IPS DF 4.7 (cell line): ENCODE measurements around the gene TFPI.
"Not testable (repeated sequence)": the region's sequence is repeated elsewhere in the genome, so short reads cannot be mapped to it uniquely, and the experiment has no call there.

ENCODE experiments used
- DNase-seq: peaks from one replicate; pipeline ENCODE4 v3.0.0-alpha.2; 2013; ENCODE audit warnings: low spot score; ENCODE audit errors: extremely low read depth

The TFPI gene

DNA sequence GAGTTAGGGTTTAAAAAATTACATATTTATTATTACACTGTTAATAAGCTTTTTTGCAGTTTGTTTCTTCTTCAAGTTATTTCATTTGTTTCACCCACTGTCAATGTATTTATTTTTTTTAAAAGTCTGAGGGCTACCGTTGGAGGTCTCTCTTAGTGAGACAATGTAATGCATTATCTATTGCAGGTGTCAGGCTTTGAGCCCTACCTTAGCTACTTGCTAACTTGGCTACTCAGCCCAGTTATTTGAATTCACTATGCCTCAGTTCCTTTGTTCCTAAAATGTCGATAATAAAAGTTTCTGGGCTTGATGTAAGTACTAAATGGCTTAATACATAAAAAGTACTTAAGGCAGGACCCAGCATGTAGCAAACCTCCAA lies 458 bp upstream of the TFPI start:
- DNase-seq: no peak

DNA sequence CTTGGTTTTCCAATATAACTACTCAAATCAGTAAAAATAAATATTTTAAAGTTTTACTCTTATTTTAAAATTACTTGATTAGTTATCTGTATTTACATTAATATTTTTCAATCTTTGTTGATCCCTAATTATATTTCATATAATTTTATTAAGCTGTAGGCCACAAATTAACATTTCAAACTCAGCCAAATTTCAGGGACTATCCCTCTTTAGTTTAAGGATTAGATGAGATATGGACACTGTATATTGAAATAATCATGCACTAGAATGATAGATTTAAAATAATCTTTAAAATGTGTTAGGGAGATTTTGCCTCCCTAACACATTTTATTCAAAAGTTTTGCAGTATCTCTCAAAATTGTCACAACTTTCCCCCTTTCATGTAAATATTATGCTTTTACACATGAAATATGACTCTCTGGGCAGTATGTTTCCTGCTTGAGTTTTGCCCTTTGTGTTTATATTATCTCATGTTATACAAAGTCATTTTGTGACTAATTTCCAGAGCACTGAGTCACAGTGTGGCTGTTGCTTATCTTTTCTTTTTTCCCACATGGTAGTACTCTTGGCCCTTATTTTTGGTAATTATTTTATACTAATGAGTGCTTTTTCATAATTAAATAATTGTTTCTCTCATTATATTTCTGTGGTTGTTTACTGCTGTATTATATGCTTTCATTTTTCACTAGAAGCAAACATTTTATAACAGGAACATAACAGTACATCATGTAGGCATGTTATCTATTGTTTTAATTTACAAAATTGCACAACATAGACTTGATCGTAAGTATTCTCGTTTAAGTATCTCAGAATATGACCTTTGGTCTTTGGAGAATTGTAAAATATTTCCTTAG lies 1.2 kb downstream of the TFPI start:
- DNase-seq: no peak

DNA sequence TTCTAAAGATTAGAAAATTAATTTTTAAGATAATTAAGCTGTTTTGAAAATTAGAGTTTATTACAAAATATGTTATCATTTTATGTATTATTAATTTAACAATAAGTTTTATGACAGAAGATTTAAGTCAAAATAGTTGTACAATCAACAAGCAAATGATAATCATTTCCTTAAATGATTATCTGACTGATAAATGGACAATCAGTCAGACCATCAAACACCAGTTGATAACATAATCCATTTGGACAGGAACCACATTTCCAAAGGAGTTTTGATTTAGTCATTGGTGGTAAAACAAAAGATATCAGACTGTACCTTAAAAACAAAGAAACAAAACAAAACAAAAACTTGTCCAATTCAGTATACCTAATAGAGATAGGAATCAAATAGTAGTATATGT lies 1.9 kb downstream of the TFPI start:
- no peak for DNase-seq

DNA sequence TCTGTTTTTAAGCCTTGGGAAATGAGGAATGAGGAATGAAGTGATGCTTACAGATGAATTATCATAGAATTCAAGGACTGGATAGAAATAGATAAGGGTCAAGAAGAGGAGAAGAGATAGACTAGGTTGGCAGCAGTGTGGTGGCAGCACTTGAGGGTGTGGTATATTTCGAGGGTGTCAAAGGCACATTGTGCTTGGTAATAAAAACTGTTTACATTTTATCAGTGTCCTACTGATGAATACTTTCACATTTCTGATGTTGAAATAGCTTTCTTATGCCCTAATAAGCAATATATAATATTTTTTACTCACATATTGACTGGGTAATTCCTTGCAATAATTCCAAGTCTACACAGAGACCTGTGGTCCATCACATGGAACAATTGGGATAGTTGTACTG lies 3.4 kb downstream of the TFPI start:
- DNase-seq: no peak

DNA sequence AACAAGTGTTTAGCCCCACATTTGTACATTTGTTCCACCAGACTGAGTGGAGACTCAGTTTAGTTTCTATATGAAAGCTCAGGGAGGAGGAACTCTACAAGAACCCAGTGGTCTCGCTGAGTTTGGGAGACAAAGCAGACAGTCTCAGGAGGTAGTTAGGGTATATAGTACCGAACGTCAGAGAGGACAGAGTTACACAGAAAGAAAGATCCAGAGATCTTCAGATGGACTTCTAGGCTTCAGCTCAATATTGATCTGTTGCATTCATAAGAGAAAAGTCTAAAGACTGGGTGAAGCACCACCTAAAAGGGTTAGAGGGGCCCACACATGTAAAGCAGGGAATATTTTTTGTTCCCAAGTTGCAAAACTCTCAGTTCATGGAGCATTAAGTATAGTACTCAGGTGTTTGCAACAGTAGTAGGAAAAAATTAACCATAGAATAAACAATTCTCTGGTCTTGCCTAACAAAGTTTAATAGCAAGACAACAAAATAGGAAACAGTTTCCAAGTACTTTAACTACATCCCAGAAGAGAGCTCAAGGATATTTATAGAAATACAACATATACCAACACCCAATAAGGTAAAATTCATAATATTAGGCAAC lies 4.2 kb downstream of the TFPI start:
- no peak for DNase-seq

DNA sequence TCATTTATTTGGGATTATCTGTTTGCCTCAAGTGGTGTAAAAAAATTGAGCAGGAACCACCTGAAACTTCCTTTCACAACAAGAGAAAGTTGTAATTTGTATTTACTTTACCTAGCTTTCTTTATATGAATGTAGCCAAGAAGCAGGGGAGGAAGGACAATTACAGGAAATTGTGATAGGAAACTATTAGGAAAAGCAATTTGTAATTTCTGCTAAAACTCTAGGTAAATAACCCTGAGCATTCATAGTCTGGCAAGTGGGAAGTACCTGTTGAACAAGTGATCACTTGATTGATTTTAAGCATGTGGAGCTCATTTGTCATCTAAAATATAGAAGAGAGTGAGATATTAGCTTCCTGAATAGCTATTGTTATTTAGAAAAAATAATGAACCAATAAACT lies 5.0 kb downstream of the TFPI start:
- no peak for DNase-seq

DNA sequence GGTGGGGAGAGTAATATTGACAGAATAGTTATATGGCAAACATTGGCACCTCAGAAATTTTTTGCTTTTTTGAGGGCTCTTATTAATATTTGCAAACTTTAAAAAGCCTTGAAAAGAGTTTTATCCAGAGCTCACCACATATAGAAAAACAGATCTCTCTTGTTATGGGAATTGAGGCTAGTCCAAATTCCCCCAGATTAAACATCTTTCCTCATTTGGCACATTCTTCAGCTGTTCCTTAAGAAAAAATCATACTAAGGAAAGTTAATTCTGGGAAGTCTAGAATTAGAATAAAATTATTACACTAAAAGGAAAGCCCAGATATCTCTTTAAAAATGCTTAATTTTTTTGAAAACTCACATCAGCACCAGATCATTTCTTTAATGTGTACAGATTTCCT lies 5.6 kb downstream of the TFPI start:
- DNase-seq: no peak

DNA sequence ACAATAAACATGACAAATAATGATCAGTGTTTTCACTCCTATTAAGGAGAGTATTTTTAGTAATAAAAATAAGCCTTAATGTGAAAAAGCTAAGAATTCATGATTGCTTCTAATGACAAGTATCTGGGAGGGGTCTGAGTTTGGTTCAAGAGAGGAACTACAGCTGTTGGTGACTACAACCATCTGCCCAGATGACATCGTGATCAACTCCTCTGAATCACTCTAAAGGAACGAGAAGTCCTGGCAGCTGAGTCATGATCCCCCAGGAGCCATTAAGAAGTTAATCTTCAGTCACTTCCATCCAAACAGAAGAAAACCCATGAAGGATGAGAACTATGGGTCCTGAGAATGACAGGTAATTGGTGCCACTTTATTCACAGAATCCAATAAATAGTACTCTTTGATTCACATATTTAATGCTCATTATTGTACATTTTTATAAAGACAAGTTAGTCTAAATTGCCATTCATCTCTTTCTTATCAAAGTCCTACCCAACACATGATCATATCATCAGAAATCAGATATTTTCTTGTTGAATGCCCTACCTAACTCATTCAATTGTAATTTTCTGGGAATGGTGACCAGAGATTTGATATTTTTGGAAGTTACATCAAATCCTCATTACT lies 6.8 kb downstream of the TFPI start:
- DNase-seq: no peak

DNA sequence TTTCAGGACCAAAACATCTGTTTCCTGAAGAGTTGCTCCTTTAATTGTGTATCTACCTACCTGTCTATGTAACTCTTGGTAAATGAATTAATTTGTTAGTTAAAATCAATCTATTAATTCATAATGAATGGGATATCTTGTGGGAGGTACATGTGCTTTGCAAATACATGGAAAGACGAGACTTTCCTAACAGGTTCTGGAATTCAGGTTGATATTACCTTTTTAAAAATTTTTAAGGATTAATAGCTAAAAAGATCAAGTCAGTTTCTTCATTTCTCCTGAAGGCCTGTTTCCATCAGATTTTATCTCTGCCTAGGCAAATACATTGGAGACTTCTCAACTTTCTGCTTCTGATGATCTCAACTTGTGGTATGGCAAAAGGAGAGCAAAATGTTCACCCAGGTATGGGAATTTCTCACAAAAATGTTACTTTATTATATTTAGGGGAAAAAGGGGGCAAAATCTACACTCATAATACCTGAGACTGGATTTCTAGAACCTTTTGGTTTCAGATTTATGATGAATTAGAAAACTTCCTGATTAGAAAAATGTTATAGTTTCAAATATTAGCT lies 7.4 kb downstream of the TFPI start:
- no peak for DNase-seq

DNA sequence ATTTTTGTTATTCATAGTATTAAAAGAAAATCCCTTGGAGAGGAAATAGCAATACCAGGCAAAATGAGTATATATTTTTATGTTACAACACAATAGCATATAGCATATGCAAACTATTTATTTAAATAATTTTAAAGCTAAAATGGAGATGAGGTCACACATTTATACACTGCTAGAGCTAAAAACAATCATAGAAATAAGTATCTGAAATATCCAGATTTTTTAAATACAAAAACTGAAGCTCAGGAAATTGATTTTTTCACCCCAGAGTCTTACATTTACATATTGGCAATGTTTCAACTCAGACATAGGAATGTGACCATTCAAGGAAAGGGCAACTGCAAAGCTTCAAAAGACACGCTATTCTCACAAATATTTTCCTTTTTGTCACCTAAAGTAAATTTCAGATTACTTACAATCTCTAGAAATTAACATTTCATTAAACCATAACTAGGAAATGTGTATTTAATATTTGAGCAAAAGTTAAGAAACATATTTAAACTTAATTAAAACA lies 8.9 kb downstream of the TFPI start:
- no peak for DNase-seq

DNA sequence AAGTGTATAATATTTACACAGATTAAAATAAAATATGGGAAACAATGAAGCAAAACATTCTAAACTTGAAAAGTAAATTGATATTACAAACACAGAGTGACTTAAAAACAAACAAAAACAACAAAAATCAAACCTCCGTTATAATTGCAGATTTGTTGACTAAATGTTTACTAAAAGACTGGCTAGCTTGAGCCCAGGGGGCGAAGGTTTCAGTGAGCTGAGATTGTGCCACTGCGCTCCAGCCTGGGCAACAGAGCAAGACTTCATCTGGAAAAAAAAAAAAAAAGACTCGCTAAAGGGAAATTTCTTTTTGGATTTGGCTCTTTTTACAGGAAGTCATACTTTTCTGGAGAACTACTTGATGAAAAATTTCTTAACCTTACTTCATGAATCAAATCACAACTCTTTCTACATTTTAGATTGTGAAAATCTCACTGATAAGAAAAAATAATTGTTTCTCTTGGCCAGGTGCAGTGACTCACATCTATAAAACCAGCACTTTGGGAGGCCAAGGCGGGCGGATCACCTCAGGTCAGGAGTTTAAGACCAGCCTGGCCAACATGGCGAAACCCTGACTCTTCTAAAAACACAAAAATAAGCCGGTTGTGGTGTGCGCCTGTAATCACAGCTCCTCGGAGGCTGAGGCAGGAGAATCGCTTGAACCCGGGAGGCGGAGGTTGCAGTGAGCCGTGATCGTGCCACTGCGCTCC lies 9.7 kb downstream of the TFPI start:
- no peak for DNase-seq

DNA sequence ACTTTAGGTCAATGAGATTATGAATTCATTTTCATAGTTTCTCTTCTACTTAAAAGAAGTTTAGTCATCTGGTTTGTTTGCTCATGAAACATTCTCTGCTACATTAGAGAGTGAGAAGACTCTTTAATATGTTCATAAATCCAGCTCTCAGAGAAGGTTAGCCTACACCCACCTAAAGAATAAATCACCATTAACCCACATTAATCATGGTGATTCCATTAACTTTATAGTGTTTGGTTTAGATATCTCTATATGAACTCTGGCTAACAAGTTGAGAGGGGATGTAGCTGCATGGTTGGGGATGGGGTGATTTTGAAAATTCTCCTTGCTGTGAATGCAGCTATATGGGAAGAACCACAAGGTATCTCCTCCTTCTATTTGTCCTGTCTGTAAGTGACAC lies 10.7 kb downstream of the TFPI start:
- no peak for DNase-seq

DNA sequence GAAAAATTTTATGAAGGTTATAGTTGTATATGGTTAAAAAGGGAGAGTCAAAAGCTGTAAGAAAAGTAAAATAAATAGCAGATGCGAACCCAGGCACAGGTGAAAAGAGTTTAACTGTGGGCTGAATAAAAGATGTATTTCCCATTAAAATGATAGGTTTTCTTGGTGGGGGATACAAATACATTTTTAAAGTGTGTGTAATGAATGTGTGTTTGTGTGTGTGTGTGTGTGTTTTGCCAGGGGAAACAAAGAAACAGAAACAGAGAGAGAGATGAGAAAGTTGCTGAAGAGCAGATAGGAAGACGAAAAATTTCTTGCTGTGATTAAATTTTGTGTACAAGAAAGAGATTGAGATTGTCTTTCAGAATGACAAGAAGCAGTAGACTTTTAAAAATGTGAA lies 12.1 kb downstream of the TFPI start:
- DNase-seq: no peak

DNA sequence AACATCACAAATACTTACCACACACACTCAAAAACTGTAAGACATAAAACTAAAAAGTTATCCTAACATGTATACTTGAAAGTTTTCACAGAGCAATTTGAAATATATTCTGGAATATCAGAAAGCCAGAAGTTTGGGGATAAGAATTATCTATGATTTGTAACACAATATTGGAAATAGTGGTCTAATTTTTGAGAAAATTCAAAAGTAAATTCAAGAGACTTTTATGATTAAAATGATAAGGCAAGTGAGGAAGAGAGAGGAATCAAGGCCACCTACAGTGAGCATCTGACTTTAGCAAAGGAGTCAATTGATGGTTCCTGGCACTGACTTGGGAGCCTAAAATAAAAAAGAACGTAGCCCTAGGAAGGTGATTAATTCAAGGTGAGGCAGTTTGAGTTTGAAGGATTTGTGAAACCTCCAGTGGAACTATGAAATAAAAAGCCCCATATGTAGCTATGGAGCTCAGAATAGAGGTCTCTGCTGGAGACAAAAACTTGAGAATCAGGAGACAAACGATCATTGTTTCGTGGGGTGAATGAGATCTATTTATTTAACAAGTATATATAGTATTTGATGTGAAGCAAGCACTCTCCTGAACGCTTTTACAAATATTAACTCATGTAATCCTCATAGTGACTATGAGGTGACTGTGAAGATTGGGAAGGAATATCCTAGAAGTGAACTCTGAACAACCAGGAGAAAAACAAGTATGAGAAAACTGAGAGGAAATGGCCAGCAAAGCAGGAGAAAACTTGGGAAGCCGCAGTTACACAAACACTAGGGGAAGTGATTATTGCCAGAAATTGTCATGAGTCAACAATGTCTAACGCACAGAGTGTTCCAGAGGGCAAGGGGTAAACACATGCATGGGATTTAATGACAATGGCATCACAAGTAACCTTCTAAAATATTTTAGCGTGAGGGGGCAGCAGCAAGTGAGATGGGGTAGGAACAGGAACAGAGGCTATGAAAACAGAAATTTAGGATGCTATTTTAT lies 12.8 kb downstream of the TFPI start:
- DNase-seq: no peak

DNA sequence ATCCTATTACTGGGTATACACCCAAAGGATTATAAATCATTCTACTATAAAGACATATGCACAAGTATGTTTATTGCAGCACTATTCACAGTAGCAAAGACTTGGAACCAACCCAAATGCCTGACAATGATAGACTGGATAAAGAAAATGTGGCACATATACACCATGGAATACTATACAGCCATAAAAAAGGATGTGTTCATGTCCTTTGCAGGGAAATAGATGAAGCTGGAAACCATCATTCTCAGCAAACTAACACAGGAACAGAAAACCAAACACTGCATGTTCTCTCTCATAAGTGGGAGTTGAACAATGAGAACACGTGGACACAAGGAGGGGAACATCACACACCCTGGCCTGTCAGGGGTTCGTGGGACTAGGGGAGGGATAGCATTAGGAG lies 16.0 kb downstream of the TFPI start:
- DNase-seq: not testable (repeated sequence)

DNA sequence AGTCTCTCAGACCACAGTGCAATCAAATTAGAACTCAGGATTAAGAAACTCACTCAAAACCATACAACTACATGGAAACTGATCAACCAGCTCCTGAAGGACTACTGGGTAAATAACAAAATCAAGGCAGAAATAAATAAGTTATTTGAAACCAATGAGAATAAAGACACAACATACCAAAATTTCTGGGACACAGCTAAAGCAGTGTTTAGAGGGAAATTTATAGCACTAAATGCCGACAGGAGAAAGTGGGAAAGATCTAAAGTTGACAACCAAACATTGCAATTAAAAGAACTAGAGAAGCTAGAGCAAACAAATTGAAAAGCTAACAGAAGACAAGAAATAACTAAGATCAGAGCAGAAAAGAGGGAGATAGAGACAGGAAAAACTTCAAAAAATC lies 18.9 kb downstream of the TFPI start:
- not testable (repeated sequence) for DNase-seq

DNA sequence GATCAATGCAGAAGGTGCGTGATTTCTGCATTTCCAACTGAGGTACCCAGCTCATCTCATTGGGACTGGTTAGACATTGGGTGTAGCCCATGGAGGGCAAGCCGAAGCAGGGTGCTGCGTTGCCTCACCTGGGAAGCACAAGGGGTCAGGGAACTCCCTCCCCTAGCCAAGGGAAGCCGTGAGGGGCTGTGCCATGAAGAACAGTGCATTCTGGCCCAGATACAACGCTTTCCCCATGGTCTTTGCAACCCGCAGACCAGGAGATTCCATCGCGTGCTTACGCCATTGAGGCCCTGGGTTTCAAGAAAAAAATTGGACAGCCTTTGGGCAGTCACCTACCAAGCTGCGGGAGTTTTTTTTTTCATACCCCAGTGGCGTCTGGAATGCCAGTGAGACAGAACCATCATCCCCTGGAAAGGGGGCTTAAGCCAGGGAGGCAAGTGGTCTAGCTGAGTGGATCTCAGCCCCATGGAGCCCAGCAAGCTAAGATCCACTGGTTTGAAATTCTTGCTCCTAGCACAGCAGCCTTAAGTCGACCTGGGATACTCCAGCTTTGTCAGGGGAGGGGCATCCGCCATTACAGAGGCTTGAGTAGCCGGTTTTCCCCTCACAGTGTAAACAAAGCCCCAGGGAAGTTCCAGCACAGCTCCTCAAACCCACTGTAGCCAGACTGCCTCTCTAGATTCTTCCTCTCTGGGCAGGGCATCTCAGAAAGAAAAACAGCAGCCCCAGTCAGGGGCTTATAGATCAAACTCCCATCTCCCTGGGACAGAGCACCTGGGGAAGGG lies 21.7 kb downstream of the TFPI start:
- DNase-seq: no peak

DNA sequence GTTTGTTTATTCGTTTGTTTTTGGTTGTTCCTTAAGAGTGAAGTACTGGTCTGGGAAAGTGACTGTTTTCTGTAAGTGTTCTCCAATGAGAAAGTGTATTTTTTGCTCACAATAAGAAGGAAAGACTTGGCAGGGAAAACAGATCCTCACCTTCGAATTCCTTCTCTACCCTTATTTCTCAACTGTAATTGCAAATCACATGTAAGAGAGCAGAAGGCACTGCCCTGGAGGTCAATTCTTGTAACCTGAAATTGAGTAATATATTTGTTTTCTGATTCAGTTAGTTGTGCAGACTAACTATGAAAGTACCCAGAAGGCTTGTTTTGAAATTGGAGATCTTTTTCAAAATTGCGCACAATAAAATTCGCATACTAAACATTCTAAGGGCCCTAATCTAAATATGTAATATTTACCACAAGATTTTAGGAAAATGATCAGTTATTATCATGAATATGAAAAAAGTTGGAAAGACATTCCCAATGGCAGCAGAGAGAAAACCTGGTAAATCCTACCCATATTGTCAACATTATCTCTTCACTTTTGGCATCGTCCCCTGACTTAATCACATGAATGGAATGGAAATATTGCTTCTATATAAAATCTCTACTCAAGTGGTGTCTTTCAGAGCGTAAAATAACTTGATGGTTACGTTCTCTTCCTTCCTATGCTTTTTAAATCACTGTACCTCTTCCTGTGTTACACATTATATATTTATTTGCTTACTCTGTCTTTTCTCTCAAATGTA lies 24.1 kb downstream of the TFPI start:
- no peak for DNase-seq
